Globus pallidus (tissue), 1 donor: ENCODE results near the gene ZNF329.
"Not testable (repeated sequence)": the region's sequence is repeated elsewhere in the genome, so short reads cannot be mapped to it uniquely, and the experiment has no call there.

ENCODE experiments used
- DNase-seq: peaks from one replicate; pipeline ENCODE4 v3.0.0-alpha.2; 2015; ENCODE audit warnings: low spot score

Gene ZNF329

GRCh38 chr19:58150328-58150921, at the start of gene ZNF329:
TSS of gene ZNF329 (minus strand) at chr19:58150789. CDS start at chr19:58129503, 21,286 bp downstream.
- peak; percentile 78 for DNase-seq

- DNase-seq: no peak
Observed at GRCh38 chr19:58196901-58197616, 46.5 kb upstream of the ZNF329 start.

- DNase-seq: no peak
Observed at GRCh38 chr19:58183817-58184215, 33.2 kb upstream of the ZNF329 start.

GRCh38 chr19:58182989-58183816, 32.6 kb upstream of the ZNF329 start, which contains the start of gene ZNF274:
TSS of gene ZNF274 (plus strand) at chr19:58183061. CDS start at chr19:58183966, 905 bp downstream.
- peak; percentile 82 for DNase-seq

GRCh38 chr19:58182577-58182988, 32.0 kb upstream of the ZNF329 start:
- no peak for DNase-seq

GRCh38 chr19:58181902-58182576, 31.4 kb upstream of the ZNF329 start:
- DNase-seq: no peak

GRCh38 chr19:58170860-58171259, 20.3 kb upstream of the ZNF329 start:
- no peak for DNase-seq

- no peak for DNase-seq
Observed at GRCh38 chr19:58166708-58167280, 16.2 kb upstream of the ZNF329 start.

GRCh38 chr19:58166268-58166667, 15.7 kb upstream of the ZNF329 start:
- no peak for DNase-seq

GRCh38 chr19:58157045-58157728, 6.6 kb upstream of the ZNF329 start:
- DNase-seq: no peak

GRCh38 chr19:58154679-58155648, 4.4 kb upstream of the ZNF329 start:
- DNase-seq: peak; percentile 88

GRCh38 chr19:58154287-58154678, 3.7 kb upstream of the ZNF329 start:
- peak; percentile 11 for DNase-seq

- no peak for DNase-seq
Observed at GRCh38 chr19:58153386-58153785, 2.8 kb upstream of the ZNF329 start.

- DNase-seq: not testable (repeated sequence)
Observed at GRCh38 chr19:58147475-58147874, 3.1 kb downstream of the ZNF329 start.

- no peak for DNase-seq
Observed at GRCh38 chr19:58145849-58146248, 4.7 kb downstream of the ZNF329 start.

GRCh38 chr19:58134244-58134643, 16.3 kb downstream of the ZNF329 start:
- DNase-seq: no peak

- no peak for DNase-seq
Observed at GRCh38 chr19:58129284-58129683, 21.3 kb downstream of the ZNF329 start.

- no peak for DNase-seq
Observed at GRCh38 chr19:58128041-58128685, 22.4 kb downstream of the ZNF329 start.

- no peak for DNase-seq
Observed at GRCh38 chr19:58123354-58123753, 27.2 kb downstream of the ZNF329 start.
